GM18511 (cell line): ENCODE measurements around the gene TREML4.

ENCODE experiments used
- ATAC-seq: cut with Tn5 transposase; IDR thresholded peaks from one replicate; pipeline ENCODE4 v1.9.1; 2021; ENCODE audit warnings: mild to moderate bottlenecking, moderate library complexity; ENCODE audit not compliant: unreplicated experiment

Gene TREML4

DNA sequence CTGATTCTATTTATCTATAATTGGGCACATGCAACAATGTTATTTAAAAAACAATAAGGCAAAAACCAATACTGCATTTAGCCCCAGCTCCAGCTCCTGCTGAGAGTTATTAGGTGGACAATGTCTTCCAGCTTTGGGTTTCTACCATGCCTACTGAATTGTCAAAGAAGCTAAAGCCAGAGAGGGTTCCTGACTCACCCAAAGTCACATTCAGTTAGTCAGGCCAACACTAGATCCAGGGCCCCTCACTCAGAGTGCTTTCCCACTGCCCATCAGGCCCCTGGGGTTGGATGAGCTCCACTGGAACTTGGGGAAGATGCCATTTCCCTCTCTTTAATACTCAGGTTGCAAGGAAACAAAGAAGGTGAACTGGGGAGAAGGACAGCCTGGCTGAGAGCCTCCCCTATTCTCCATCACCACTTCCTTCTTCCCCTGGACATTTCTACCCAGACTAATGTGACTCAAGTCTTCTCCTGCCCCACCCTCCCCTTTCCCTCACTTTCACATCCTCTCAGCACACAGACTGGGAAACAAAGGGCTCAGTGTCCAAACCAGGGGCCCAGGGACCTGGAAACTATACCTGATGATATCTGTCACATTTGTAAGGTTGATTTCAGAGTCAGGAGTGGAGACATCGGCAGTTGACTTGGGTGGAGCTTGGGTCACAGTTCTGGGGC, 52.4 kb downstream of the TREML4 start:
- no peak for ATAC-seq

GRCh38 chr6:41283600-41283999, 55.5 kb downstream of the TREML4 start:
- ATAC-seq = no peak

DNA sequence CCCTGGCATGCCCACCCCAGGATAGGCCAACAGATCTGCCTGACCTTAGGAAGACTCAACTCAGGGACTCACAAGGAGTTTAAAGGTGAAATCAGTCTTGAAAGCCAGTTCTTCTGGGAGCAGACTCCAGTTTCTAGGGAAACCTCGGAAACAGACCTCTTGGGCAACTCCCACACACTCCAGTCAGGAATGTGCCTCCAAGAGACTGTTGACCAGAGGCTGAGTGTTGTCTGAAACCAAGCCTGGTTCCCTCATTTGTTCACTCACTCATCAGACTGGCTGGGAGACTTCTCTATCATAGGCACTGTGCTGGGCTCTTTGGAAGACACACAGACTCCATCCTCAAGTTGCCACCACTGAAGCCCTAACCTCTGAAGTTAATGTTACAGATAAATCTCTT, 56.6 kb downstream of the TREML4 start:
- ATAC-seq = no peak

GRCh38 chr6:41286544-41287346, 58.6 kb downstream of the TREML4 start, which contains the start of gene TREM1:
TREM1 (minus strand) TSS chr6:41286682; CDS start chr6:41286655, 27 bp downstream.
- no peak for ATAC-seq

- no peak for ATAC-seq
Observed at GRCh38 chr6:41288030-41288753, 60.0 kb downstream of the TREML4 start.
